Measurements from ENCODE around the gene NR2F1.

DNA sequence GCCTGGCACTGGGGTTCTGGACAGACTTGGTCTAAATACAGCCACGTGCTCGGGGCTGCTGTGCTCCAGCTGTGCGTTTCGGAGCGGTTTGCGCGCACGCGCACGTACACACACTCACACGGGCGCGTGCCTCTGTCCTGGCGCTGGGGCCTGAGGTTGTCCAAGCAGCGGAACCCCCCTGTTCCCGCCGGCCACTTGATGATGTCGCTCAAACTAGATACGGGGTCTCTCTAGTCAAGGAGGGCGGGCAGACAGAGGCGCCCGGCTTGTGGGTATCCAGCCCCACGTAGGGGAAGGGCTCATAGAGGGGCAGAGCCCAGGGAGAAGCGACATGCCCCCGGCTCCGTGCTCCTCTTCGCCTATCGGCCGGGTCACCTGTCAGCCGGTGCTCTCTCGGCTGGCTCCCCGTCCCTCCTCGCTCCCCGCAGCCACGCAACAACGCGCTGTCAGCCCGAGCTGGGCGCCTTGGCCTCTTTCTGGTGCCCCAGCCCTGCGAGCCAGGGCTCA is 10.9 kb upstream of the NR2F1 start:
- TF ChIP-seq POLR2AphosphoS5 (IDR thresholded peaks at IDR 0.05; ENCODE audit: insufficient read depth, low read depth, low read length), result no peak
- TF ChIP-seq, protein P1, sequence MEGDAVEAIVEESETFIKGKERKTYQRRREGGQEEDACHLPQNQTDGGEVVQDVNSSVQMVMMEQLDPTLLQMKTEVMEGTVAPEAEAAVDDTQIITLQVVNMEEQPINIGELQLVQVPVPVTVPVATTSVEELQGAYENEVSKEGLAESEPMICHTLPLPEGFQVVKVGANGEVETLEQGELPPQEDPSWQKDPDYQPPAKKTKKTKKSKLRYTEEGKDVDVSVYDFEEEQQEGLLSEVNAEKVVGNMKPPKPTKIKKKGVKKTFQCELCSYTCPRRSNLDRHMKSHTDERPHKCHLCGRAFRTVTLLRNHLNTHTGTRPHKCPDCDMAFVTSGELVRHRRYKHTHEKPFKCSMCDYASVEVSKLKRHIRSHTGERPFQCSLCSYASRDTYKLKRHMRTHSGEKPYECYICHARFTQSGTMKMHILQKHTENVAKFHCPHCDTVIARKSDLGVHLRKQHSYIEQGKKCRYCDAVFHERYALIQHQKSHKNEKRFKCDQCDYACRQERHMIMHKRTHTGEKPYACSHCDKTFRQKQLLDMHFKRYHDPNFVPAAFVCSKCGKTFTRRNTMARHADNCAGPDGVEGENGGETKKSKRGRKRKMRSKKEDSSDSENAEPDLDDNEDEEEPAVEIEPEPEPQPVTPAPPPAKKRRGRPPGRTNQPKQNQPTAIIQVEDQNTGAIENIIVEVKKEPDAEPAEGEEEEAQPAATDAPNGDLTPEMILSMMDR (IDR thresholded peaks at IDR 0.05; ENCODE audit: extremely low read depth in 1 of 2, insufficient read depth in 1 of 2, low read depth in 1 of 2, low read length in 2 of 2), result no peak
- no peak for TF ChIP-seq POLR2A (IDR thresholded peaks at IDR 0.05; ENCODE audit: low read depth, low read length)
- TF ChIP-seq GATA2 (IDR thresholded peaks at IDR 0.05; ENCODE audit: insufficient read depth, insufficient read length, low read depth, low read length), result no peak
- TF ChIP-seq EZH2 (IDR thresholded peaks at IDR 0.05; ENCODE audit: borderline replicate concordance, low read depth, low read length, severe bottlenecking), result no peak
- TF ChIP-seq, protein P2, sequence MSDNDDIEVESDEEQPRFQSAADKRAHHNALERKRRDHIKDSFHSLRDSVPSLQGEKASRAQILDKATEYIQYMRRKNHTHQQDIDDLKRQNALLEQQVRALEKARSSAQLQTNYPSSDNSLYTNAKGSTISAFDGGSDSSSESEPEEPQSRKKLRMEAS (IDR thresholded peaks at IDR 0.05; ENCODE audit: insufficient read depth, insufficient read length), result peak; percentile 22
- no peak for TF ChIP-seq JUN (IDR thresholded peaks at IDR 0.05; ENCODE audit: borderline replicate concordance, insufficient read depth, insufficient read length, low read depth)
- TF ChIP-seq FOS (IDR thresholded peaks at IDR 0.05; ENCODE audit: borderline replicate concordance, insufficient read depth, low read length), result no peak
- TF ChIP-seq MYC (IDR thresholded peaks at IDR 0.05; ENCODE audit: low read depth, low read length), result no peak
